H9 (cell line): ENCODE data around the gene CACNB2. TPM values are rescaled to one million over a fixed set of nuclear protein-coding genes. Genes with fewer than 3 reads are reported as not detected.
A peak's percentile ranks its signal among the peaks of the same experiment; 100 is the strongest.

Experiments used
- DNase-seq: peaks from one replicate; pipeline ENCODE4 v3.0.0-alpha.2; 2017
- H2AFZ ChIP-seq: one replicate; pipeline ENCODE4 v1.6.1; 2013; ENCODE audit warnings: mild to moderate bottlenecking, low read length, control low read depth, moderate library complexity
- H2AK5ac ChIP-seq: 2 replicates; pipeline ENCODE4 v1.6.1; 2013; ENCODE audit warnings: low read length, control low read depth, mixed read lengths; ENCODE audit not compliant: insufficient read length
- H2BK120ac ChIP-seq: one replicate; pipeline ENCODE4 v1.6.1; 2013; ENCODE audit warnings: low read depth, mild to moderate bottlenecking, low read length, control low read depth, inconsistent platforms; ENCODE audit not compliant: poor library complexity, severe bottlenecking
- H2BK12ac ChIP-seq: 2 replicates; pipeline ENCODE4 v1.6.1; 2013; ENCODE audit warnings: low read length, control low read depth, mixed read lengths, low read depth; ENCODE audit not compliant: insufficient read length
- H2BK15ac ChIP-seq: 2 replicates; pipeline ENCODE4 v1.6.1; 2013; ENCODE audit warnings: low read depth, low read length, control low read depth
- H2BK20ac ChIP-seq: one replicate; pipeline ENCODE4 v1.6.1; 2013; ENCODE audit warnings: low read depth, mild to moderate bottlenecking, low read length, control low read depth, inconsistent platforms; ENCODE audit not compliant: poor library complexity, severe bottlenecking
- H2BK5ac ChIP-seq: 2 replicates; pipeline ENCODE4 v1.6.1; 2013; ENCODE audit warnings: low read length, control low read depth, mixed read lengths; ENCODE audit not compliant: insufficient read length
- H3K14ac ChIP-seq: 2 replicates; pipeline ENCODE4 v1.6.1; 2013; ENCODE audit warnings: low read length, control low read depth; ENCODE audit not compliant: insufficient read depth
- H3K18ac ChIP-seq: 2 replicates; pipeline ENCODE4 v1.6.1; 2013; ENCODE audit warnings: low read depth, mild to moderate bottlenecking, mixed read lengths, low read length, control low read depth; ENCODE audit not compliant: insufficient read length
- H3K23ac ChIP-seq: 2 replicates; pipeline ENCODE4 v1.6.1; 2013; ENCODE audit warnings: low read length, control low read depth, mixed read lengths, low read depth; ENCODE audit not compliant: insufficient read length
- H3K23me2 ChIP-seq: 2 replicates; pipeline ENCODE4 v1.6.1; 2013; ENCODE audit warnings: low read depth, mild to moderate bottlenecking, mixed read lengths, low read length, control low read depth; ENCODE audit not compliant: insufficient read length, poor library complexity, severe bottlenecking
- H3K27ac ChIP-seq: 2 replicates; pipeline ENCODE4 v1.5.1; 2013; ENCODE audit warnings: low read length, control low read depth, mixed read lengths, low read depth; ENCODE audit not compliant: insufficient read length
- H3K27me3 ChIP-seq: 2 replicates; pipeline ENCODE4 v1.6.1; 2013; ENCODE audit warnings: low read length, control low read depth, inconsistent platforms; ENCODE audit not compliant: insufficient read depth
- H3K4ac ChIP-seq: 2 replicates; pipeline ENCODE4 v1.6.1; 2013; ENCODE audit warnings: low read depth, mild to moderate bottlenecking, control low read depth, inconsistent platforms, low read length, moderate library complexity
- H3K4me1 ChIP-seq: 2 replicates; pipeline ENCODE4 v1.6.1; 2013; ENCODE audit warnings: low read length, control low read depth, inconsistent platforms; ENCODE audit not compliant: insufficient read depth
- H3K4me2 ChIP-seq: 2 replicates; pipeline ENCODE4 v1.6.1; 2013; ENCODE audit warnings: low read length, control low read depth, mixed read lengths; ENCODE audit not compliant: insufficient read length, insufficient read depth
- H3K56ac ChIP-seq: 2 replicates; pipeline ENCODE4 v1.6.1; 2013; ENCODE audit warnings: low read depth, mild to moderate bottlenecking, mixed read lengths, low read length, control low read depth; ENCODE audit not compliant: insufficient read length
- H3K79me1 ChIP-seq: 2 replicates; pipeline ENCODE4 v1.6.1; 2013; ENCODE audit warnings: low read depth, mild to moderate bottlenecking, moderate library complexity, low read length, control low read depth, inconsistent platforms; ENCODE audit not compliant: insufficient read depth, poor library complexity, severe bottlenecking
- H3K79me2 ChIP-seq: 2 replicates; pipeline ENCODE4 v1.6.1; 2013; ENCODE audit warnings: low read length, control low read depth, inconsistent platforms; ENCODE audit not compliant: insufficient read depth
- H3K9ac ChIP-seq: 2 replicates; pipeline ENCODE4 v1.6.1; 2013; ENCODE audit warnings: low read length, control low read depth, mixed read lengths; ENCODE audit not compliant: insufficient read length; ENCODE audit errors: extremely low read depth
- H3K9me3 ChIP-seq: one replicate; pipeline ENCODE4 v1.6.1; 2013; ENCODE audit warnings: low read depth, low read length, inconsistent platforms; ENCODE audit not compliant: control insufficient read depth
- H3T11ph ChIP-seq: one replicate; pipeline ENCODE4 v1.6.1; 2013; ENCODE audit warnings: mild to moderate bottlenecking, low read length, control low read depth, inconsistent platforms
- H4K20me1 ChIP-seq: one replicate; pipeline ENCODE4 v1.6.1; 2013; ENCODE audit not compliant: control insufficient read depth, insufficient read length, insufficient read depth
- H4K5ac ChIP-seq: 2 replicates; pipeline ENCODE4 v1.6.1; 2013; ENCODE audit warnings: low read depth, mild to moderate bottlenecking, mixed read lengths, low read length, control low read depth; ENCODE audit not compliant: insufficient read length
- H4K8ac ChIP-seq: replicated peaks from 2 replicates; pipeline ENCODE4 v1.6.1; 2013; ENCODE audit warnings: low read length, control low read depth, mixed read lengths, low read depth; ENCODE audit not compliant: insufficient read length
- H4K91ac ChIP-seq: 2 replicates; pipeline ENCODE4 v1.6.1; 2013; ENCODE audit warnings: low read depth, mild to moderate bottlenecking, moderate library complexity, mixed read lengths, low read length, control low read depth; ENCODE audit not compliant: insufficient read length
- H3K27ac Mint-ChIP-seq, 3 experiments: 2 replicates in 2 of 3; 3 replicates in 1 of 3; pipeline ENCODE4 v1.8.0; 2020 to 2021; ENCODE audit warnings: mixed read lengths in 3 of 3, mild to moderate bottlenecking in 1 of 3, moderate library complexity in 1 of 3
- H3K27me3 Mint-ChIP-seq: 2 replicates; pipeline ENCODE4 v1.8.0; 2021; ENCODE audit warnings: low read depth, mild to moderate bottlenecking, moderate library complexity, mixed read lengths
- H3K36me3 Mint-ChIP-seq, 3 experiments: 2 replicates in 2 of 3; 3 replicates in 1 of 3; pipeline ENCODE4 v1.8.0; 2020 to 2021; ENCODE audit warnings: low read depth in 3 of 3, mixed read lengths in 3 of 3; ENCODE audit not compliant: insufficient read depth in 1 of 3
- H3K4me1 Mint-ChIP-seq, 2 experiments: 2 replicates each; pipeline ENCODE4 v1.8.0; 2020; ENCODE audit warnings: mixed read lengths in 2 of 2
- H3K4me3 Mint-ChIP-seq, 2 experiments: 2 replicates in 1 of 2; 3 replicates in 1 of 2; pipeline ENCODE4 v1.8.0; 2020 to 2021; ENCODE audit warnings: mild to moderate bottlenecking in 2 of 2, mixed read lengths in 2 of 2, moderate library complexity in 1 of 2
- H3K9me3 Mint-ChIP-seq, 2 experiments: 2 replicates in 1 of 2; 3 replicates in 1 of 2; pipeline ENCODE4 v1.8.0; 2020; ENCODE audit warnings: mild to moderate bottlenecking in 2 of 2, mixed read lengths in 2 of 2, moderate library complexity in 1 of 2
- CTCF ChIP-seq: fragments of 200-600 bp; sonication (generic); conservative IDR thresholded peaks from 3 replicates; pipeline ENCODE4 v1.8.0; 2021; ENCODE audit warnings: antibody characterized with exemption, mild to moderate bottlenecking
- WGBS: extraction: QIAGEN DNeasy Blood & Tissue Kit; methylation state at CpG from one replicate; pipeline ENCODE4 v1.1.7; 2013; ENCODE audit warnings: missing lambda C conversion rate, low lambda C conversion rate, mixed read lengths; ENCODE audit not compliant: insufficient read length; ENCODE audit errors: extremely low coverage; 5-methylcytosine and 5-hydroxymethylcytosine counted together
- total RNA-seq: library from RNA; stranded (reverse); gene quantifications from 2 replicates; pipeline ENCODE4 v1.2.1, GENCODE V29; 2021

The CACNB2 gene
- total RNA-seq, 1 experiment from 2014 or later: 2.6 TPM

GRCh38 chr10:18136073-18136791 is 4.0 kb upstream of the CACNB2 start:
- Histone ChIP-seq H3K14ac (no peak overlapping the region), H3K56ac (no peak overlapping the region), H2AK5ac (no peak overlapping the region), H3K18ac (no peak overlapping the region), H4K5ac (no peak overlapping the region), H2BK12ac (no peak overlapping the region), H3K79me2 (no peaks in the 10 kb centered on the region), H3K23ac (no peak overlapping the region), H3K4me2 (peak overlapping the region; percentile 39), H4K20me1 (no peaks in the 10 kb centered on the region), H2BK120ac (no peak overlapping the region), H3K79me1 (no peaks in the 10 kb centered on the region), H3T11ph (no peak overlapping the region), H2BK20ac (no peak overlapping the region), H3K23me2 (peaks cover 12% of the 10 kb centered on the region), H4K8ac (no peak overlapping the region), H3K4me1 (peaks cover 2% of the 10 kb centered on the region; the same call in 1 of the 2 replicates), H3K4ac (no peak overlapping the region), H2BK15ac (no peak overlapping the region), H3K27ac (no peak overlapping the region), H2AFZ (no peak overlapping the region), H2BK5ac (no peak overlapping the region), H3K9ac (no peak overlapping the region), H3K9me3 (no peaks in the 10 kb centered on the region), H3K27me3 (no peaks in the 10 kb centered on the region), H4K91ac (no peak overlapping the region)
- Mint-ChIP-seq H3K27ac (peak overlapping the region in 1 of 3 experiments; percentile 87; a peak in 4 of 7 replicates), H3K27me3 (peaks cover 21% of the 10 kb centered on the region), H3K4me3 (peak overlapping the region; percentile 1 to 19), H3K36me3 (no peaks in the 10 kb centered on the region), H3K4me1 (peaks cover 29 to 31% of the 10 kb centered on the region in 2 experiments), H3K9me3 (no peaks in the 10 kb centered on the region; a peak in 1 of 5 replicates)
- TF ChIP-seq CTCF: no peak
- WGBS: no CpG with 5 or more reads among the region's 8 CpGs
- DNase-seq: no peak
